Measurements from ENCODE around the gene UNC93B1. TPM values are rescaled to one million over a fixed set of nuclear protein-coding genes. Genes with fewer than 3 reads are reported as not detected.
A peak's percentile ranks its signal among the peaks of the same experiment; 100 is the strongest.

The UNC93B1 gene
- polyA plus RNA-seq, 1 donor (not counting 4 experiments of a cell fraction or from before 2014, with no cell fraction given) = 15.4 TPM

DNA sequence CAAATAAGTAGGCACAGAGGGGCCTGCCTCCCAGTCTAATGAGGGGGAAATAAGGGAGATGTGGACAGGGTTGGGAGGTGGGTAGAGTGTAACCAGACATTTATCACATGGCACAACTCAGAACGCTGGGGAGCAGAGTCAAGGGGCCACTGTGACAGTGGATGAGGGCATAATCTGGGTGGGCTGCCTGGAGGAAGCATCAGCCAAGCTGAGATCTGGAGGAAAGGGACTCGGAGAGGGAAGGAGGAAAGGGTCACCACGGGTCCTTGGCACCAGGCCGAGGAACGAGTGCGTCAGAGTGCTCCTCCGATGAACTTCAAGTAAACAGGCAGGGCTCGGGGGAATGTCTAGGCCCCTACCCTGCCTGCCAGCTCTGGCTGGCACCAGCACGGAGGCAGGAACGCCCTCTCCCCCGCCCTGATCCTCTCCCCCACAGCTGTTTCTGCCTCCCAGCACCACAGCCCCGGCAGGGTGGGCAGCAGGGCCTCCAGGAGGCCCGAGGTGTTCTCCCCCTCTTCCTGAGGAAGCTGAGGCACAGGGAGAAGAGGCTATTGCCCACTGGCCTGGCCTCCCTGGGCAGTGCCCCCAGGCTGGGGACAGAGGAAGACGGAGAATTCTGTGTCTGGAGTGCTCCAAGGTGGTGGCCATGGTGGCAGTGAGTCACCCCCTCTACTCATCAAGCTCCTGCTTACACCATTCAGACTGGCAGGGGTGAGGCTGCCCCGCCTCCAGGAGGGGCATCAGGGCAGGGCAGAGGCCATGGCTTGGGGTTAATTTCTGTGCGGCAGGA is 10.5 kb upstream of the UNC93B1 start:
- H3K36me3 ChIP-seq (ENCODE audit: control insufficient read depth in 2 of 2, extremely low read depth in 1 of 2, insufficient read depth in 2 of 2, low read length in 2 of 2) = no peaks in the 10 kb centered on the region
- H3K9ac ChIP-seq (ENCODE audit: control insufficient read depth, extremely low read depth, insufficient read depth, low read length) = peak overlapping the region; percentile 60
- no peaks in the 10 kb centered on the region for H4K20me1 ChIP-seq (ENCODE audit: control insufficient read depth, extremely low read depth, insufficient read depth, low read length)
- H3K27ac ChIP-seq (ENCODE audit: control insufficient read depth, insufficient read depth, low read length) = peak overlapping the region; percentile 53
- H3K27me3 ChIP-seq (ENCODE audit: control insufficient read depth, extremely low read depth, insufficient read depth, low read length) = no peaks in the 10 kb centered on the region
- H3K9me1 ChIP-seq (ENCODE audit: control insufficient read depth, extremely low read depth, insufficient read depth, low read length) = no peaks in the 10 kb centered on the region
- TF ChIP-seq, protein P1, sequence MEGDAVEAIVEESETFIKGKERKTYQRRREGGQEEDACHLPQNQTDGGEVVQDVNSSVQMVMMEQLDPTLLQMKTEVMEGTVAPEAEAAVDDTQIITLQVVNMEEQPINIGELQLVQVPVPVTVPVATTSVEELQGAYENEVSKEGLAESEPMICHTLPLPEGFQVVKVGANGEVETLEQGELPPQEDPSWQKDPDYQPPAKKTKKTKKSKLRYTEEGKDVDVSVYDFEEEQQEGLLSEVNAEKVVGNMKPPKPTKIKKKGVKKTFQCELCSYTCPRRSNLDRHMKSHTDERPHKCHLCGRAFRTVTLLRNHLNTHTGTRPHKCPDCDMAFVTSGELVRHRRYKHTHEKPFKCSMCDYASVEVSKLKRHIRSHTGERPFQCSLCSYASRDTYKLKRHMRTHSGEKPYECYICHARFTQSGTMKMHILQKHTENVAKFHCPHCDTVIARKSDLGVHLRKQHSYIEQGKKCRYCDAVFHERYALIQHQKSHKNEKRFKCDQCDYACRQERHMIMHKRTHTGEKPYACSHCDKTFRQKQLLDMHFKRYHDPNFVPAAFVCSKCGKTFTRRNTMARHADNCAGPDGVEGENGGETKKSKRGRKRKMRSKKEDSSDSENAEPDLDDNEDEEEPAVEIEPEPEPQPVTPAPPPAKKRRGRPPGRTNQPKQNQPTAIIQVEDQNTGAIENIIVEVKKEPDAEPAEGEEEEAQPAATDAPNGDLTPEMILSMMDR (optimal IDR thresholded peaks at IDR 0.05 in 1 of 3, IDR thresholded peaks at IDR 0.05 in 1 of 3, conservative IDR thresholded peaks at IDR 0.05 in 1 of 3; ENCODE audit: extremely low read depth in 1 of 3, insufficient read depth in 2 of 3, low read length in 3 of 3) = no peak
- FAIRE-seq (peak; percentile 17), DNase-seq (ENCODE audit: low read depth, low spot score) (no peak)
- dilution Hi-C loops (cut with MboI; ENCODE audit: extremely low pct_ligation_motif_present, low sequenced_read_pairs) = no loop called here
- peak overlapping the region; percentile 80 for H2AFZ ChIP-seq (ENCODE audit: control insufficient read depth, low read length)
- H3K9me3 ChIP-seq (ENCODE audit: control insufficient read depth, low read depth, low read length) = no peaks in the 10 kb centered on the region
- H3K79me2 ChIP-seq (ENCODE audit: control insufficient read depth, insufficient read depth, low read length) = no peaks in the 10 kb centered on the region
- H3K4me1 ChIP-seq (ENCODE audit: control insufficient read depth, extremely low read depth, insufficient read depth, low read length) = peaks cover 36% of the 10 kb centered on the region
- peak overlapping the region; percentile 35 for H3K4me2 ChIP-seq (ENCODE audit: control insufficient read depth, extremely low read depth, insufficient read depth, low read depth, low read length)
- peak overlapping the region in 1 of 3 experiments; percentile 26 for H3K4me3 ChIP-seq (ENCODE audit: control insufficient read depth in 2 of 3, extremely low read depth in 1 of 3, insufficient read depth in 2 of 3, low read depth in 1 of 3, low read length in 3 of 3)

DNA sequence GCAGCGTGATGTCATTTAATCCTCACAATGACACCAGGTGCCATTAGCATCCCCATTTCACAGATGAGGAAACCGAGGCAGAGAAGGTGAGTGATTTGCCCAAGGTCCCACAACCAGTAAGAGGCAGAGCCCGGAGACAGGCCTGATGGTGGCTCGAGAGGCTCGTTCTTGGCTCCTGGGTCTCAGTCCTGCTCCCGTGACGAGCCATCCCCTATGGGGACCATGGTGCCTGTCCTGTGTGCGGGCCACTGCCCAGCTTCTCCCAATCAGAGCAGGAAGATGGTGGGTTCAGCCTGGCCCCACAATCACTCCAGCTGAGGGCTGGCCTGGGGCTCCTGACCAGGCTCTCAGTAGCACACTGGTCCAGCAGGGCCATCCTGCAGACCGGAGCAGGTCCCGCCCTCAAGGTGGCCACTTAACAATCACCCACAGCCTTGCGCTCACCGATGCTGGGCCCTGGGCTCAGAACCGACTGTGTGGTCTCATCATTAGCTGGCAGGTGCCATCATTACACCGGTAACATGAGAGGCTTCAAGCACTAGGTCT is 9.8 kb upstream of the UNC93B1 start:
- H4K20me1 ChIP-seq (ENCODE audit: control insufficient read depth, extremely low read depth, insufficient read depth, low read length) = no peaks in the 10 kb centered on the region
- H3K9me3 ChIP-seq (ENCODE audit: control insufficient read depth, low read depth, low read length) = no peaks in the 10 kb centered on the region
- H3K27me3 ChIP-seq (ENCODE audit: control insufficient read depth, extremely low read depth, insufficient read depth, low read length) = no peaks in the 10 kb centered on the region
- H3K79me2 ChIP-seq (ENCODE audit: control insufficient read depth, insufficient read depth, low read length) = no peaks in the 10 kb centered on the region
- peak overlapping the region; percentile 55 for H3K4me2 ChIP-seq (ENCODE audit: control insufficient read depth, extremely low read depth, insufficient read depth, low read depth, low read length)
- peaks cover 41% of the 10 kb centered on the region for H3K4me1 ChIP-seq (ENCODE audit: control insufficient read depth, extremely low read depth, insufficient read depth, low read length)
- TF ChIP-seq, protein P1 (optimal IDR thresholded peaks at IDR 0.05 in 1 of 3, IDR thresholded peaks at IDR 0.05 in 1 of 3, conservative IDR thresholded peaks at IDR 0.05 in 1 of 3; ENCODE audit: extremely low read depth in 1 of 3, insufficient read depth in 2 of 3, low read length in 3 of 3) = no peak
- no peak for TF ChIP-seq EZH2 (IDR thresholded peaks at IDR 0.05; ENCODE audit: low read length)
- no peaks in the 10 kb centered on the region for H3K9me1 ChIP-seq (ENCODE audit: control insufficient read depth, extremely low read depth, insufficient read depth, low read length)
- H3K9ac ChIP-seq (ENCODE audit: control insufficient read depth, extremely low read depth, insufficient read depth, low read length) = peak overlapping the region; percentile 60
- dilution Hi-C loops (cut with MboI; ENCODE audit: extremely low pct_ligation_motif_present, low sequenced_read_pairs) = no loop called here
- H3K27ac ChIP-seq (ENCODE audit: control insufficient read depth, insufficient read depth, low read length) = peak overlapping the region; percentile 53
- DNase-seq (ENCODE audit: low read depth, low spot score) (no peak), FAIRE-seq (no peak)
- H3K36me3 ChIP-seq (ENCODE audit: control insufficient read depth in 2 of 2, extremely low read depth in 1 of 2, insufficient read depth in 2 of 2, low read length in 2 of 2) = no peaks in the 10 kb centered on the region
- H3K4me3 ChIP-seq (ENCODE audit: control insufficient read depth in 2 of 3, extremely low read depth in 1 of 3, insufficient read depth in 2 of 3, low read depth in 1 of 3, low read length in 3 of 3) = peak overlapping the region in 1 of 3 experiments; percentile 13
- H2AFZ ChIP-seq (ENCODE audit: control insufficient read depth, low read length) = no peak overlapping the region

Data from keratinocyte (primary cell).